WTC11 (cell line): Measurements from ENCODE around the gene NCKAP5. TPM values are rescaled to one million over a fixed set of nuclear protein-coding genes. Genes with fewer than 3 reads are reported as not detected.

Experiments
- ATAC-seq: fragments of 200-7000 bp; cut with Tn5 transposase; 2 replicates; pipeline ENCODE4 v1.10.0; 2021; ENCODE audit warnings: mild to moderate bottlenecking, moderate library complexity
- CTCF ChIA-PET: fragments of 300-600 bp; sonication (Branson Sonifier 250); formaldehyde crosslinking; loops from one replicate; lab custom pipeline; 2021; ENCODE audit warnings: antibody characterized with exemption; lab: Charles Lee
- POLR2A ChIA-PET: fragments of 350-600 bp; sonication (Branson Sonifier 250); formaldehyde crosslinking; loops from one replicate; lab custom pipeline; 2021; ENCODE audit warnings: antibody characterized with exemption; lab: Charles Lee
- DNase-seq: peaks from one replicate; pipeline ENCODE4 v3.0.0; 2021; ENCODE audit warnings: low spot score
- H3K27ac Mint-ChIP-seq: 2 replicates; pipeline ENCODE4 v1.8.0; 2021; ENCODE audit warnings: mixed read lengths
- H3K27me3 Mint-ChIP-seq: 2 replicates; pipeline ENCODE4 v1.8.0; 2021; ENCODE audit warnings: low read depth, mild to moderate bottlenecking, moderate library complexity, mixed read lengths
- H3K36me3 Mint-ChIP-seq: 2 replicates; pipeline ENCODE4 v1.8.0; 2021; ENCODE audit warnings: mixed read lengths
- H3K4me1 Mint-ChIP-seq: 2 replicates; pipeline ENCODE4 v1.8.0; 2022; ENCODE audit warnings: mixed read lengths
- H3K4me3 Mint-ChIP-seq: 2 replicates; pipeline ENCODE4 v1.8.0; 2021; ENCODE audit warnings: mild to moderate bottlenecking, moderate library complexity, mixed read lengths
- H3K9me3 Mint-ChIP-seq: 2 replicates; pipeline ENCODE4 v1.8.0; 2021; ENCODE audit warnings: mixed read lengths
- CREB1 ChIP-seq: sonication (generic); formaldehyde crosslinking; IDR thresholded peaks from 2 replicates; pipeline ENCODE4 v1.8.0; 2023; ENCODE audit warnings: mild to moderate bottlenecking, missing genetic modification reagents
- E2F4 ChIP-seq: sonication (generic); formaldehyde crosslinking; IDR thresholded peaks from 2 replicates; pipeline ENCODE4 v1.8.1; 2022; ENCODE audit warnings: low read depth, mild to moderate bottlenecking, moderate library complexity, missing genetic modification reagents, borderline replicate concordance
- ESRRA ChIP-seq: sonication (generic); formaldehyde crosslinking; IDR thresholded peaks from 2 replicates; pipeline ENCODE4 v1.8.1; 2022; ENCODE audit warnings: mild to moderate bottlenecking, missing genetic modification reagents, borderline replicate concordance
- FOXP1 ChIP-seq: sonication (generic); formaldehyde crosslinking; IDR thresholded peaks from 2 replicates; pipeline ENCODE4 v1.8.0; 2022; ENCODE audit warnings: missing genetic modification reagents, mild to moderate bottlenecking, moderate library complexity, borderline replicate concordance
- FOXP4 ChIP-seq: sonication (generic); formaldehyde crosslinking; IDR thresholded peaks from 2 replicates; pipeline ENCODE4 v1.8.0; 2022; ENCODE audit warnings: mild to moderate bottlenecking, missing genetic modification reagents
- HMGA2 ChIP-seq: fragments of 250-450 bp; sonication (Bioruptor Pico); IDR thresholded peaks from 2 replicates; pipeline ENCODE4 v1.4.0; 2021; ENCODE audit warnings: mild to moderate bottlenecking, moderate library complexity
- IRF1 ChIP-seq: sonication (generic); formaldehyde crosslinking; IDR thresholded peaks from 2 replicates; pipeline ENCODE4 v1.8.0; 2023; ENCODE audit warnings: missing genetic modification reagents
- IRF2 ChIP-seq: sonication (generic); formaldehyde crosslinking; IDR thresholded peaks from 2 replicates; pipeline ENCODE4 v1.8.0; 2022; ENCODE audit warnings: low read depth, missing genetic modification reagents, borderline replicate concordance
- MAX ChIP-seq: sonication (generic); formaldehyde crosslinking; IDR thresholded peaks from 2 replicates; pipeline ENCODE4 v1.8.0; 2022; ENCODE audit warnings: mild to moderate bottlenecking, missing genetic modification reagents
- NR2C2 ChIP-seq: sonication (generic); formaldehyde crosslinking; IDR thresholded peaks from 2 replicates; pipeline ENCODE4 v1.8.0; 2022; ENCODE audit warnings: mild to moderate bottlenecking, missing genetic modification reagents
- NR3C1 ChIP-seq: sonication (generic); formaldehyde crosslinking; conservative IDR thresholded peaks from 2 replicates; pipeline ENCODE4 v1.8.1; 2023; ENCODE audit warnings: low read depth, mild to moderate bottlenecking, missing genetic modification reagents
- OVOL2 ChIP-seq: fragments of 250-450 bp; sonication (Bioruptor Pico); IDR thresholded peaks from 2 replicates; pipeline ENCODE4 v1.9.0; 2021; ENCODE audit warnings: mild to moderate bottlenecking, borderline replicate concordance
- PREB ChIP-seq: sonication (generic); formaldehyde crosslinking; IDR thresholded peaks from 2 replicates; pipeline ENCODE4 v1.8.1; 2022; ENCODE audit warnings: mild to moderate bottlenecking, missing genetic modification reagents, moderate library complexity, borderline replicate concordance
- SMAD3 ChIP-seq: sonication (generic); formaldehyde crosslinking; IDR thresholded peaks from 2 replicates; pipeline ENCODE4 v1.8.0; 2022; ENCODE audit warnings: missing genetic modification reagents, mild to moderate bottlenecking, borderline replicate concordance
- TEAD1 ChIP-seq: sonication (generic); formaldehyde crosslinking; IDR thresholded peaks from 2 replicates; pipeline ENCODE4 v1.8.0; 2022; ENCODE audit warnings: mild to moderate bottlenecking, missing genetic modification reagents
- ZBTB43 ChIP-seq: sonication (generic); formaldehyde crosslinking; IDR thresholded peaks from 2 replicates; pipeline ENCODE4 v1.8.1; 2023; ENCODE audit warnings: mild to moderate bottlenecking, missing genetic modification reagents
- ZMAT4 ChIP-seq: fragments of 250-450 bp; sonication (Bioruptor Pico); IDR thresholded peaks from 2 replicates; pipeline ENCODE4 v1.9.0; 2021; ENCODE audit warnings: mild to moderate bottlenecking
- ZNF232 ChIP-seq: sonication (generic); formaldehyde crosslinking; IDR thresholded peaks from 2 replicates; pipeline ENCODE4 v1.8.0; 2022; ENCODE audit warnings: mild to moderate bottlenecking, missing genetic modification reagents
- ZNF423 ChIP-seq: fragments of 250-450 bp; sonication (Bioruptor Pico); IDR thresholded peaks from 2 replicates; pipeline ENCODE4 v2.1.2; 2022; ENCODE audit warnings: mild to moderate bottlenecking, moderate library complexity
- ZNF512 ChIP-seq: sonication (generic); formaldehyde crosslinking; IDR thresholded peaks from 2 replicates; pipeline ENCODE4 v1.8.1; 2022; ENCODE audit warnings: missing genetic modification reagents, borderline replicate concordance
- total RNA-seq: library from RNA; stranded (reverse); gene quantifications from 3 replicates; pipeline ENCODE4 v1.2.3, GENCODE V29; 2021

NCKAP5 gene
- total RNA-seq, 1 experiment from 2014 or later = 0.55 TPM

- no peaks in the 10 kb centered on the region for H3K36me3 Mint-ChIP-seq
- no peaks in the 10 kb centered on the region for H3K9me3 Mint-ChIP-seq
- POLR2A ChIA-PET = no interaction called here
- no peaks in the 10 kb centered on the region for H3K4me1 Mint-ChIP-seq
- TF ChIP-seq CREB1 (CRISPR knock-in tag) (no peak), PREB (CRISPR knock-in tag) (no peak), ZNF232 (CRISPR knock-in tag) (no peak), ZNF423 (no peak), FOXP1 (CRISPR knock-in tag) (no peak), OVOL2 (CRISPR knock-in tag) (no peak), MAX (CRISPR knock-in tag) (no peak), ESRRA (CRISPR knock-in tag) (no peak), ZNF512 (no peak), ZMAT4 (CRISPR knock-in tag) (no peak), TEAD1 (CRISPR knock-in tag) (no peak), SMAD3 (CRISPR knock-in tag) (no peak), IRF1 (no peak), E2F4 (CRISPR knock-in tag) (no peak), NR2C2 (CRISPR knock-in tag) (no peak), ZBTB43 (CRISPR knock-in tag) (no peak), FOXP4 (CRISPR knock-in tag) (no peak), HMGA2 (CRISPR knock-in tag) (no peak), IRF2 (CRISPR knock-in tag) (no peak), NR3C1 (no peak)
- ATAC-seq (no peak), DNase-seq (no peak)
- CTCF ChIA-PET = interaction anchor here (1.1 kb wide), 1 partner anchor 311 kb away, joined by 3 read pairs; no protein-coding TSS in a partner anchor
- H3K4me3 Mint-ChIP-seq = no peak overlapping the region
- no peaks in the 10 kb centered on the region; the same call in 1 of the 2 replicates for H3K27me3 Mint-ChIP-seq
- H3K27ac Mint-ChIP-seq = no peak overlapping the region
Measured at GRCh38 chr2:133532919-133533318, 35.3 kb downstream of the NCKAP5 start.
